Body of pancreas (tissue), 4 donors: Measurements from ENCODE around the gene TMEM266. TPM values are rescaled to one million over a fixed set of nuclear protein-coding genes. Genes with fewer than 3 reads are reported as not detected.
A peak's percentile ranks its signal among the peaks of the same experiment; 100 is the strongest.

ENCODE experiments used
- ATAC-seq: fragments of 150-250 bp; one replicate; pipeline ENCODE4 v1.9.1; 2016
- DNase-seq, 4 donors: peaks; one replicate each; pipeline ENCODE4 v3.0.0-alpha.2; 2019
- H3K27ac ChIP-seq, 4 donors: fragments of 200-600 bp; sonication (generic); 1 replicate in 3 of 4; 2 replicates in 1 of 4; pipeline versions ENCODE4 v1.5.1 to v1.6.1; 2016 to 2019; ENCODE audit warnings: mild to moderate bottlenecking in 1 of 4, mixed read lengths in 1 of 4, moderate library complexity in 1 of 4
- H3K27me3 ChIP-seq, 2 donors: fragments of 200-600 bp; sonication (generic); one replicate each; pipeline ENCODE4 v1.6.0; 2016; ENCODE audit warnings: mild to moderate bottlenecking in 1 of 2
- H3K36me3 ChIP-seq, 2 donors: fragments of 200-600 bp; sonication (generic); replicated peaks in 1 of 2; 2 replicates each; pipeline ENCODE4 v1.5.1; 2016; ENCODE audit warnings: low read depth in 2 of 2; ENCODE audit not compliant: insufficient read depth in 1 of 2
- H3K4me1 ChIP-seq: fragments of 200-600 bp; sonication (generic); one replicate; pipeline ENCODE4 v1.6.0; 2016
- H3K4me3 ChIP-seq, 2 donors: fragments of 200-600 bp; sonication (generic); 1 replicate in 1 of 2; 2 replicates in 1 of 2; pipeline ENCODE4 v1.5.1; 2016 to 2019
- H3K9me3 ChIP-seq, 3 donors: fragments of 200-600 bp; sonication (generic); 1 replicate in 2 of 3; 2 replicates in 1 of 3; pipeline ENCODE4 v1.5.1; 2016
- CTCF ChIP-seq, 7 experiments: fragments of 450-650 bp in 4 of 7; fragments of 200-600 bp in 3 of 7; sonication (generic) in 3 of 7; IDR thresholded peaks; one replicate each; pipeline ENCODE4 v1.5.1; 2016 to 2019; ENCODE audit warnings: antibody characterized with exemption in 7 of 7
- POLR2A ChIP-seq, 3 donors: fragments of 450-650 bp; IDR thresholded peaks; one replicate each; pipeline ENCODE4 v1.6.1; 2016; ENCODE audit warnings: antibody characterized with exemption in 3 of 3, mild to moderate bottlenecking in 2 of 3
- WGBS, 2 donors: methylation state at CpG; one replicate each; pipeline ENCODE4 v1.1.5; 2017; 5-methylcytosine and 5-hydroxymethylcytosine counted together
- intact Hi-C: fragments of 100-400 bp; cut with DNase I; formaldehyde crosslinking; loops from one replicate; pipeline ENCODE4 v1.15.1; 2023
- total RNA-seq, 2 donors: library from RNA; depleted of rRNA; stranded (reverse); fragments of >200 nt; gene quantifications; one replicate each; pipeline ENCODE4 v1.1.0, GENCODE V29; 2016

The TMEM266 gene
- total RNA-seq, 2 donors from 2014 or later = 0.66 to 9.1 TPM

DNA sequence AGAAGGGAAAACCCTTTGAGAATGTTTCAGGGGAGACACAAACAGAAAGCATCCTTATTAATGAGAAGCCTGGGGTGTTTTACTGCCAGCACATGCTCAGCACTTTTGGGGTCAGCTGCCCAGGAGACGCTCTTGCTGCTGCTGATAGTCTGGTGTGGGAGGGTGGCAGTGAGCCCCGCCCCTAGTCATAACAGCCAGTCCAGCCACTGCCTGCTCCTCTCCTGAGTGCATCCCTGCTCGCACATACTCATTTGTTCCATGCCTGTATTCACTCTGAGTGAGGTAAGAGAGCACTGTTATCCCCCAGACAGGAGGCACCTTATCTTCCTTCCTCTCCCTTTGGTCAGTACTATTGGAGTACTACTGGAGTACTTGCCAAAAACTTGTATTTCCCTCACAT is 150.2 kb downstream of the TMEM266 start:
- H3K27ac ChIP-seq = no peak overlapping the region
- no peak for TF ChIP-seq CTCF (IDR thresholded peaks at IDR 0.05)
- no peak for TF ChIP-seq POLR2A (IDR thresholded peaks at IDR 0.05)
- WGBS, 2 donors = 89 to 93% methylated on average over 3 of the region's 3 CpGs
- DNase-seq (no peak), ATAC-seq (no peak)
- H3K4me3 ChIP-seq = no peak overlapping the region
- no peaks in the 10 kb centered on the region for H3K9me3 ChIP-seq
- no peaks in the 10 kb centered on the region for H3K36me3 ChIP-seq
- H3K27me3 ChIP-seq = no peaks in the 10 kb centered on the region
- intact Hi-C loops = no loop called here
- peaks cover 5% of the 10 kb centered on the region for H3K4me1 ChIP-seq

DNA sequence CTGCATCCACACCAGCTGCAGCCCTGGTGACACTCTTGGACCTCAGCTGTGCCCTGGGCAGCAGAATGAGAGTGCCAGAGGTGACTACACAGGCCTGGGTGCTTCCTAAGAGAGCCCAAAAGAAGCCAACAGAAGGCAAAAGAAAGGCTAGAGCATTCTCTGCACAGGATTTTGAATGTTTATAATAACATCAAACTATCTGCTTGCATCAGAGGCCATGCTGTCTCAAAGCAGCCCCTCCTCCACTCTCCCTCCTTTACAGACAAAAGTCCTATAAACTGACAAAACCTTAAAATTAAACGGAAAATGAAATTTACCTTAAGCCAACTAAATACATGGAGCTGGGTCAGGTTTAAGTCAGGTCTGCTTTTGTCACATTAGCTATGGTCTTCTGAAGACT is 155.8 kb downstream of the TMEM266 start:
- no peaks in the 10 kb centered on the region for H3K9me3 ChIP-seq
- no peaks in the 10 kb centered on the region for H3K36me3 ChIP-seq
- no peaks in the 10 kb centered on the region for H3K27me3 ChIP-seq
- WGBS, 2 donors = 81 to 85% methylated on average over 1 of the region's 1 CpG
- intact Hi-C loops = no loop called here
- TF ChIP-seq CTCF (IDR thresholded peaks at IDR 0.05) (no peak), POLR2A (IDR thresholded peaks at IDR 0.05) (no peak)
- no peak for ATAC-seq
- DNase-seq = no peak
- no peak overlapping the region for H3K4me3 ChIP-seq
- peaks cover 16% of the 10 kb centered on the region for H3K4me1 ChIP-seq
- no peak overlapping the region for H3K27ac ChIP-seq

GRCh38 chr15:76217029-76217881 is 157.5 kb downstream of the TMEM266 start:
- Histone ChIP-seq H3K4me1 (peaks cover 16% of the 10 kb centered on the region), H3K27me3 (no peaks in the 10 kb centered on the region), H3K27ac (no peak overlapping the region), H3K36me3 (no peaks in the 10 kb centered on the region), H3K4me3 (no peak overlapping the region), H3K9me3 (no peaks in the 10 kb centered on the region)
- intact Hi-C loops = no loop called here
- DNase-seq (no peak), ATAC-seq (no peak)
- no peak for TF ChIP-seq POLR2A (IDR thresholded peaks at IDR 0.05)
- TF ChIP-seq CTCF (IDR thresholded peaks at IDR 0.05) = no peak
- 66 to 68% methylated on average over 7 of the region's 7 CpGs for WGBS, 2 donors

GRCh38 chr15:76217882-76218217 is 158.1 kb downstream of the TMEM266 start:
- Histone ChIP-seq H3K27ac (no peak overlapping the region), H3K36me3 (no peaks in the 10 kb centered on the region), H3K9me3 (no peaks in the 10 kb centered on the region), H3K27me3 (no peaks in the 10 kb centered on the region), H3K4me1 (peaks cover 16% of the 10 kb centered on the region), H3K4me3 (no peak overlapping the region)
- DNase-seq (peak in 1 of 4 donors; percentile 35), ATAC-seq (no peak)
- intact Hi-C loops = no loop called here
- WGBS, 2 donors = 68 to 70% methylated on average over 5 of the region's 5 CpGs
- TF ChIP-seq CTCF (IDR thresholded peaks at IDR 0.05) (no peak), POLR2A (IDR thresholded peaks at IDR 0.05) (no peak)
